Uterus (tissue), 4 donors: ENCODE measurements around the gene MAPK8IP2. TPM values are rescaled to one million over a fixed set of nuclear protein-coding genes. Genes with fewer than 3 reads are reported as not detected.
A peak's percentile ranks its signal among the peaks of the same experiment; 100 is the strongest.

ENCODE experiments used
- DNase-seq, 2 donors: peaks; one replicate each; pipeline ENCODE4 v3.0.0-alpha.2; 2019 to 2020
- H3K27ac ChIP-seq, 2 donors: fragments of 200-600 bp; sonication (generic); 1 replicate in 1 of 2; 2 replicates in 1 of 2; pipeline ENCODE4 v1.5.1; 2016 to 2018
- H3K27me3 ChIP-seq, 2 donors: fragments of 200-600 bp; sonication (generic); one replicate each; pipeline ENCODE4 v1.5.1; 2018 to 2019; ENCODE audit warnings: control low read depth in 1 of 2
- H3K36me3 ChIP-seq, 2 donors: fragments of 200-600 bp; sonication (generic); one replicate each; pipeline ENCODE4 v1.5.1; 2019; ENCODE audit warnings: control low read depth in 1 of 2
- H3K4me1 ChIP-seq, 2 donors: fragments of 200-600 bp; sonication (generic); one replicate each; pipeline ENCODE4 v1.5.1; 2018 to 2019; ENCODE audit warnings: control low read depth in 1 of 2
- H3K4me3 ChIP-seq, 2 donors: fragments of 200-600 bp; sonication (generic); 1 replicate in 1 of 2; 2 replicates in 1 of 2; pipeline ENCODE4 v1.5.1; 2018 to 2019; ENCODE audit warnings: mild to moderate bottlenecking in 1 of 2
- H3K9me3 ChIP-seq, 2 donors: fragments of 200-600 bp; sonication (generic); one replicate each; pipeline ENCODE4 v1.5.1; 2019; ENCODE audit warnings: control low read depth in 1 of 2
- CTCF ChIP-seq, 4 experiments: fragments of 200-600 bp in 2 of 4; fragments of 450-650 bp in 2 of 4; sonication (generic) in 2 of 4; IDR thresholded peaks; one replicate each; pipeline ENCODE4 v1.5.1; 2016 to 2019; ENCODE audit warnings: antibody characterized with exemption in 4 of 4, mild to moderate bottlenecking in 2 of 4, moderate library complexity in 1 of 4
- POLR2A ChIP-seq, 2 donors: fragments of 450-650 bp; IDR thresholded peaks; one replicate each; pipeline ENCODE4 v1.6.1; 2016; ENCODE audit warnings: antibody characterized with exemption in 2 of 2, mild to moderate bottlenecking in 1 of 2, moderate library complexity in 1 of 2
- intact Hi-C: fragments of 100-400 bp; cut with DNase I; formaldehyde crosslinking; loops from one replicate; pipeline ENCODE4 v1.15.1; 2023; ENCODE audit warnings: low total_unique reads
- total RNA-seq, 4 donors: library from RNA; depleted of rRNA in 3 of 4; stranded (reverse); fragments of >200 nt in 3 of 4; gene quantifications; one replicate each; pipeline versions ENCODE4 v1.1.0 to v1.2.4, GENCODE V29; 2014 to 2023
- donor health status: DM: yes; HTN: yes; CAD: no.

MAPK8IP2 gene
- total RNA-seq, 4 donors from 2014 or later, result 1.7 to 6.1 (median 5.2) TPM; not detected in 1

GRCh38 chr22:50625568-50626313 is 25.1 kb downstream of the MAPK8IP2 start:
- peaks cover 3 to 9% of the 10 kb centered on the region in 2 donors for H3K4me1 ChIP-seq
- no peak overlapping the region for H3K4me3 ChIP-seq
- no peaks in the 10 kb centered on the region for H3K27me3 ChIP-seq
- H3K36me3 ChIP-seq, result no peaks in the 10 kb centered on the region
- H3K27ac ChIP-seq, result no peak overlapping the region
- intact Hi-C loops, result no loop called here
- no peak for TF ChIP-seq CTCF (IDR thresholded peaks at IDR 0.05)
- DNase-seq, result no peak
- H3K9me3 ChIP-seq, result no peaks in the 10 kb centered on the region

- TF ChIP-seq CTCF (IDR thresholded peaks at IDR 0.05) (no peak), POLR2A (IDR thresholded peaks at IDR 0.05) (no peak)
- intact Hi-C loops, result no loop called here
These were observed 25.8 kb downstream of the MAPK8IP2 start for GRCh38 chr22:50626314-50626849.

GRCh38 chr22:50626850-50627641 is 26.5 kb downstream of the MAPK8IP2 start:
- DNase-seq, result no peak
- H3K27ac ChIP-seq, result peak overlapping the region; percentile 76 to 81

More at GRCh38 chr22:50626314-50626849, 25.8 kb downstream of the MAPK8IP2 start:
- H3K36me3 ChIP-seq, result no peaks in the 10 kb centered on the region
- H3K27me3 ChIP-seq, result no peaks in the 10 kb centered on the region
- no peak for DNase-seq
- no peaks in the 10 kb centered on the region for H3K9me3 ChIP-seq
- no peak overlapping the region for H3K4me3 ChIP-seq
- H3K4me1 ChIP-seq, result peaks cover 3 to 6% of the 10 kb centered on the region in 2 donors
- no peak overlapping the region for H3K27ac ChIP-seq

GRCh38 chr22:50627642-50628542 is 27.3 kb downstream of the MAPK8IP2 start, which contains the start of gene ARSA:
TSS of gene ARSA (minus strand) at chr22:50628152. CDS start at chr22:50627779, 373 bp downstream.
- peak; percentile 81 to 82 for DNase-seq
- Histone ChIP-seq H3K27me3 (no peaks in the 10 kb centered on the region), H3K27ac (peak within 1 kb of the TSS; percentile 76 to 81), H3K9me3 (no peaks in the 10 kb centered on the region), H3K36me3 (no peaks in the 10 kb centered on the region), H3K4me3 (peak within 1 kb of the TSS; percentile 50 to 60), H3K4me1 (peaks cover 3 to 6% of the 10 kb centered on the region in 2 donors)
- peak; percentile 47 to 53 for TF ChIP-seq POLR2A (IDR thresholded peaks at IDR 0.05)
- TF ChIP-seq CTCF (IDR thresholded peaks at IDR 0.05), result peak; percentile 16 to 47 (median 44)
- intact Hi-C loops, result no loop called here

More at GRCh38 chr22:50626850-50627641, 26.5 kb downstream of the MAPK8IP2 start:
- H3K4me3 ChIP-seq, result peak overlapping the region; percentile 50 to 60
- H3K9me3 ChIP-seq, result no peaks in the 10 kb centered on the region
- intact Hi-C loops, result no loop called here
- peaks cover 3 to 6% of the 10 kb centered on the region in 2 donors for H3K4me1 ChIP-seq
- TF ChIP-seq POLR2A (IDR thresholded peaks at IDR 0.05) (no peak), CTCF (IDR thresholded peaks at IDR 0.05) (no peak)
- H3K36me3 ChIP-seq, result no peaks in the 10 kb centered on the region
- H3K27me3 ChIP-seq, result no peaks in the 10 kb centered on the region
